ENCODE results near the gene NTRK3.

NTRK3 gene

GRCh38 chr15:88091444-88092016 lies 165.0 kb downstream of the NTRK3 start:
- Histone ChIP-seq H3K4me3 (replicated peaks; ENCODE audit: insufficient read depth, low read length) (no peak overlapping the region), H3K27me3 (ENCODE audit: insufficient read depth, poor library complexity, severe bottlenecking) (no peaks in the 10 kb centered on the region), H3K27ac (replicated peaks) (no peak overlapping the region)
- DNase-seq (ENCODE audit: low read depth in 1 of 2, low spot score in 1 of 2), result no peak
- TF ChIP-seq REST (IDR thresholded peaks at IDR 0.05; ENCODE audit: insufficient replicate concordance, low read depth) (no peak), SPI1 (IDR thresholded peaks at IDR 0.05; ENCODE audit: borderline replicate concordance, low read depth) (no peak), GABPA (IDR thresholded peaks at IDR 0.05; ENCODE audit: low read depth) (no peak), CTCF (IDR thresholded peaks at IDR 0.05; ENCODE audit: insufficient read depth, low read length) (no peak), POLR2AphosphoS5 (IDR thresholded peaks at IDR 0.05; ENCODE audit: low read depth) (no peak)

- H3K27me3 ChIP-seq (ENCODE audit: insufficient read depth, poor library complexity, severe bottlenecking), result no peaks in the 10 kb centered on the region
- no peak overlapping the region for H3K4me3 ChIP-seq (replicated peaks; ENCODE audit: insufficient read depth, low read length)
- no peak overlapping the region for H3K27ac ChIP-seq (replicated peaks)
- TF ChIP-seq POLR2AphosphoS5 (IDR thresholded peaks at IDR 0.05; ENCODE audit: low read depth) (no peak), SPI1 (IDR thresholded peaks at IDR 0.05; ENCODE audit: borderline replicate concordance, low read depth) (no peak), GABPA (IDR thresholded peaks at IDR 0.05; ENCODE audit: low read depth) (no peak), CTCF (IDR thresholded peaks at IDR 0.05; ENCODE audit: insufficient read depth, low read length) (no peak), REST (IDR thresholded peaks at IDR 0.05; ENCODE audit: insufficient replicate concordance, low read depth) (no peak)
- no peak for DNase-seq (ENCODE audit: low read depth in 1 of 2, low spot score in 1 of 2)
Measured at GRCh38 chr15:88090481-88091011, 166.0 kb downstream of the NTRK3 start.

GRCh38 chr15:88089731-88090130 lies 166.8 kb downstream of the NTRK3 start:
- TF ChIP-seq CTCF (IDR thresholded peaks at IDR 0.05; ENCODE audit: insufficient read depth, low read length) (no peak), SPI1 (IDR thresholded peaks at IDR 0.05; ENCODE audit: borderline replicate concordance, low read depth) (no peak), REST (IDR thresholded peaks at IDR 0.05; ENCODE audit: insufficient replicate concordance, low read depth) (no peak), POLR2AphosphoS5 (IDR thresholded peaks at IDR 0.05; ENCODE audit: low read depth) (no peak), GABPA (IDR thresholded peaks at IDR 0.05; ENCODE audit: low read depth) (no peak)
- Histone ChIP-seq H3K4me3 (replicated peaks; ENCODE audit: insufficient read depth, low read length) (no peak overlapping the region), H3K27ac (replicated peaks) (no peak overlapping the region), H3K27me3 (ENCODE audit: insufficient read depth, poor library complexity, severe bottlenecking) (no peaks in the 10 kb centered on the region)
- DNase-seq (ENCODE audit: low read depth in 1 of 2, low spot score in 1 of 2), result no peak
